HepG2 (cell line): Measurements from ENCODE around the gene CYSLTR2. TPM values are rescaled to one million over a fixed set of nuclear protein-coding genes. Genes with fewer than 3 reads are reported as not detected.

Source experiments
- ATAC-seq: fragments of 200-7000 bp; cut with Tn5 transposase; 3 replicates; pipeline ENCODE4 v1.9.1; 2020; ENCODE audit warnings: mild to moderate bottlenecking, moderate library complexity
- BruUV-seq: library from RNA; stranded (reverse); fragments of 400-500 nt; replicated peaks from 2 replicates; lab custom pipeline; 2021; lab: Mats Ljungman, UMichigan
- CTCF ChIA-PET: fragments of 300-600 bp; formaldehyde crosslinking; extraction: SDS; loops from one replicate; lab custom pipeline; 2021; ENCODE audit warnings: low total read pairs, inconsistent platforms, low intra/inter-chr PET ratio; lab: Yijun Ruan, JAX
- POLR2A ChIA-PET: fragments of 350-600 bp; sonication (Branson Sonifier 250); formaldehyde crosslinking; loops from one replicate; lab custom pipeline; 2020; ENCODE audit warnings: antibody characterized with exemption, inconsistent platforms; lab: Yijun Ruan, JAX
- DNase-seq: peaks from one replicate; pipeline ENCODE4 v3.0.0-alpha.2; 2015; ENCODE audit warnings: low spot score
- FAIRE-seq: peaks from 3 replicates; lab custom pipeline; 2011; peaks lifted over from hg19 to GRCh38; lab: Jason Lieb, UNC
- H2AFZ ChIP-seq: one replicate; pipeline ENCODE4 v1.6.1; 2011; ENCODE audit warnings: low read length, inconsistent platforms
- H3K27ac ChIP-seq: fragments of 300-600 bp; 3 replicates; pipeline ENCODE4 v1.8.0; 2011; ENCODE audit warnings: mixed run types, mild to moderate bottlenecking, mixed read lengths, low read length, inconsistent platforms; ENCODE audit not compliant: insufficient read depth; ENCODE audit errors: extremely low read length
- H3K27me3 ChIP-seq, 2 experiments: fragments of 200-600 bp in 1 of 2; 2 replicates in 1 of 2; 3 replicates in 1 of 2; pipeline versions ENCODE4 v1.6.0 to v1.8.0; 2011; ENCODE audit warnings: low read length in 2 of 2, mild to moderate bottlenecking in 2 of 2, moderate library complexity in 2 of 2, inconsistent platforms in 1 of 2; ENCODE audit not compliant: insufficient read depth in 2 of 2, control insufficient read depth in 1 of 2
- H3K36me3 ChIP-seq, 2 experiments: fragments of 200-600 bp in 1 of 2; replicated peaks in 1 of 2; 2 replicates in 1 of 2; 3 replicates in 1 of 2; pipeline versions ENCODE4 v1.5.1 to v1.8.0; 2011; ENCODE audit warnings: low read length in 2 of 2, inconsistent platforms in 1 of 2; ENCODE audit not compliant: insufficient read depth in 2 of 2, control insufficient read depth in 1 of 2
- H3K4me1 ChIP-seq: 2 replicates; pipeline ENCODE4 v1.5.1; 2012; ENCODE audit warnings: low read length, inconsistent platforms; ENCODE audit not compliant: insufficient read depth
- H3K4me2 ChIP-seq: 2 replicates; pipeline ENCODE4 v1.6.0; 2011; ENCODE audit warnings: low read depth, low read length, inconsistent platforms
- H3K4me3 ChIP-seq, 3 experiments: fragments of 200-600 bp in 1 of 3; sonication (generic), shearing (Covaris generic) in 1 of 3; replicated peaks in 1 of 3; 2 replicates each; pipeline ENCODE4 v1.5.1; 2011 to 2016; ENCODE audit warnings: low read length in 3 of 3, inconsistent platforms in 2 of 3, low read depth in 2 of 3, mild to moderate bottlenecking in 2 of 3, control low read depth in 1 of 3, mixed read lengths in 1 of 3; ENCODE audit not compliant: insufficient read depth in 1 of 3
- H3K79me2 ChIP-seq: one replicate; pipeline ENCODE4 v1.6.1; 2011; ENCODE audit warnings: low read length, inconsistent platforms; ENCODE audit not compliant: insufficient read depth
- H3K9ac ChIP-seq: 2 replicates; pipeline ENCODE4 v1.6.0; 2011; ENCODE audit warnings: mild to moderate bottlenecking, low read depth, low read length, inconsistent platforms; ENCODE audit not compliant: insufficient read depth
- H3K9me3 ChIP-seq: 2 replicates; pipeline ENCODE4 v1.5.1; 2012; ENCODE audit warnings: mild to moderate bottlenecking, low read length
- H4K20me1 ChIP-seq: 2 replicates; pipeline ENCODE4 v1.6.0; 2011; ENCODE audit warnings: inconsistent platforms, mild to moderate bottlenecking, low read length, moderate library complexity; ENCODE audit not compliant: insufficient read depth
- HNF4A ChIP-seq: sonication (generic); formaldehyde crosslinking; IDR thresholded peaks from 2 replicates; pipeline ENCODE4 v1.4.0; 2020; ENCODE audit warnings: missing genetic modification reagents
- MIXL1 ChIP-seq: IDR thresholded peaks from 2 replicates; pipeline ENCODE4 v1.6.1; 2016
- NFATC3 ChIP-seq: sonication (generic); formaldehyde crosslinking; IDR thresholded peaks from 2 replicates; pipeline ENCODE4 v1.5.1; 2020; ENCODE audit warnings: mild to moderate bottlenecking, missing genetic modification reagents
- PRMT3 ChIP-seq: sonication (generic); formaldehyde crosslinking; IDR thresholded peaks from 2 replicates; pipeline ENCODE4 v1.8.1; 2022; ENCODE audit warnings: low read depth, mild to moderate bottlenecking, moderate library complexity, missing genetic modification reagents, borderline replicate concordance
- PTBP1 ChIP-seq: fragments of 200-400 bp; formaldehyde crosslinking; IDR thresholded peaks from 2 replicates; pipeline ENCODE4 v1.6.1; 2018; ENCODE audit warnings: low read length, low read depth; ENCODE audit not compliant: poor library complexity, severe bottlenecking
- ZBTB8A ChIP-seq: sonication (generic); formaldehyde crosslinking; IDR thresholded peaks from 2 replicates; pipeline ENCODE4 v1.4.0; 2020; ENCODE audit warnings: mild to moderate bottlenecking, low read depth, missing genetic modification reagents, borderline replicate concordance
- WGBS: methylation state at CpG from one replicate; pipeline ENCODE4 v1.1.6; 2017; ENCODE audit warnings: low lambda C conversion rate; 5-methylcytosine and 5-hydroxymethylcytosine counted together
- in situ Hi-C: cut with HindIII; loops from 2 replicates; pipeline ENCODE4 v1.10.0; 2017; ENCODE audit warnings: low pct_unique_long_range_greater_than_20kb; ENCODE audit not compliant: extremely low pct_ligation_motif_present
- intact Hi-C: fragments of 100-400 bp; cut with micrococcal nuclease; formaldehyde crosslinking; loops from one replicate; pipeline ENCODE4 v1.10.0; 2022; ENCODE audit not compliant: unreplicated experiment
- polyA plus RNA-seq, 8 experiments: library from polyadenylated mRNA; depleted of rRNA in 3 of 8; stranded (reverse) in 7 of 8; unstranded in 1 of 8; fragments of >200 nt; fragmentation: Illumina TruSeq in 4 of 8; extraction: Trizol in 4 of 8; gene quantifications; 2 replicates each; pipeline versions ENCODE4 v1.2.1 to v1.2.3, GENCODE V29; 2011 to 2016; ENCODE audit warnings: low read depth in 4 of 8, missing spikeins in 1 of 8, mixed read lengths in 1 of 8; ENCODE audit not compliant: insufficient read depth in 1 of 8
- total RNA-seq, 5 experiments: library from RNA; depleted of rRNA; stranded (reverse); fragments of >200 nt; fragmentation: Illumina TruSeq; extraction: Trizol; gene quantifications; 2 replicates each; pipeline ENCODE4 v1.2.3, GENCODE V29; 2016; ENCODE audit warnings: low read depth in 1 of 5
- TF ChIP-seq, protein P1 (sequence below): sonication (generic); formaldehyde crosslinking; IDR thresholded peaks from 2 replicates; pipeline ENCODE4 v1.9.0; 2022; ENCODE audit warnings: low read depth, missing genetic modification reagents
- TF ChIP-seq, protein P2 (sequence below): sonication (generic); formaldehyde crosslinking; IDR thresholded peaks from 2 replicates; pipeline ENCODE4 v1.5.0; 2020; ENCODE audit warnings: mild to moderate bottlenecking, missing genetic modification reagents, borderline replicate concordance
- TF ChIP-seq, protein P3 (sequence below): sonication (generic); formaldehyde crosslinking; IDR thresholded peaks from 2 replicates; pipeline ENCODE4 v1.4.0; 2020; ENCODE audit warnings: missing genetic modification reagents
- TF ChIP-seq, protein P4 (sequence below): sonication (generic); formaldehyde crosslinking; IDR thresholded peaks from 2 replicates; pipeline ENCODE4 v1.4.0; 2020; ENCODE audit warnings: mild to moderate bottlenecking, missing genetic modification reagents, borderline replicate concordance
- TF ChIP-seq, protein P5 (sequence below): sonication (generic); formaldehyde crosslinking; conservative IDR thresholded peaks from 2 replicates; pipeline ENCODE4 v1.4.0; 2020; ENCODE audit warnings: missing genetic modification reagents

CYSLTR2 gene
- total and polyA plus RNA-seq, 2 of the 13 experiments (the other 11 are each of a cell fraction or from before 2014, with no cell fraction given) = not detected

DNA sequence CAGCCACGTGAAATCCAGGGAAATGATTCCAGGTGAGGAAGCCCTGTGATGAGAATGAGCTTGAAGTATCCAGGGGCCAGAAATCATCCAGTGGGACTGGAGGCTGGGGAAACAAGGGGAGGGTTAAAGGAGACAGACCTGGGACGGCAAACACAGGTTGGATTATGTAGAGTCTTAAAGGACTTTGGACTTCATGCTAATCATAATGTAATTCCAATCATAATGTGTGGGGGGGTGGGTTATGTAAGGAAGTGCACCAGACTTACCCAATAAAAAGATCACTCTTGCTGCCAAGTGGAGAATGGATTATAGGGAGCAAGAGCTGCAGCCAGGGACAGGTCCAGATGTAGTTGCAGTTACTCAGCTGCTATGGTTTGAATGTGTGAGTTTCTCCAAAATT, 16.1 kb upstream of the CYSLTR2 start:
- no TSS peak for BruUV-seq
- no peaks in the 10 kb centered on the region for H4K20me1 ChIP-seq
- peaks cover 16% of the 10 kb centered on the region for H3K9me3 ChIP-seq
- H3K79me2 ChIP-seq = no peaks in the 10 kb centered on the region
- POLR2A ChIA-PET = no interaction called here
- FAIRE-seq (no peak), ATAC-seq (no peak), DNase-seq (no peak)
- no peak overlapping the region for H3K9ac ChIP-seq
- no peak overlapping the region for H2AFZ ChIP-seq
- TF ChIP-seq PTBP1 (no peak), ZBTB8A (no peak), HNF4A (CRISPR knock-in tag) (no peak), PRMT3 (no peak), MIXL1 (CRISPR knock-in tag) (no peak), NFATC3 (no peak)
- TF ChIP-seq, protein P1, sequence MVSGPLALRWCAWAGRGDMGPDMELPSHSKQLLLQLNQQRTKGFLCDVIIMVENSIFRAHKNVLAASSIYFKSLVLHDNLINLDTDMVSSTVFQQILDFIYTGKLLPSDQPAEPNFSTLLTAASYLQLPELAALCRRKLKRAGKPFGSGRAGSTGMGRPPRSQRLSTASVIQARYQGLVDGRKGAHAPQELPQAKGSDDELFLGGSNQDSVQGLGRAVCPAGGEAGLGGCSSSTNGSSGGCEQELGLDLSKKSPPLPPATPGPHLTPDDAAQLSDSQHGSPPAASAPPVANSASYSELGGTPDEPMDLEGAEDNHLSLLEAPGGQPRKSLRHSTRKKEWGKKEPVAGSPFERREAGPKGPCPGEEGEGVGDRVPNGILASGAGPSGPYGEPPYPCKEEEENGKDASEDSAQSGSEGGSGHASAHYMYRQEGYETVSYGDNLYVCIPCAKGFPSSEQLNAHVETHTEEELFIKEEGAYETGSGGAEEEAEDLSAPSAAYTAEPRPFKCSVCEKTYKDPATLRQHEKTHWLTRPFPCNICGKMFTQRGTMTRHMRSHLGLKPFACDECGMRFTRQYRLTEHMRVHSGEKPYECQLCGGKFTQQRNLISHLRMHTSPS = no peak
- TF ChIP-seq, protein P2, sequence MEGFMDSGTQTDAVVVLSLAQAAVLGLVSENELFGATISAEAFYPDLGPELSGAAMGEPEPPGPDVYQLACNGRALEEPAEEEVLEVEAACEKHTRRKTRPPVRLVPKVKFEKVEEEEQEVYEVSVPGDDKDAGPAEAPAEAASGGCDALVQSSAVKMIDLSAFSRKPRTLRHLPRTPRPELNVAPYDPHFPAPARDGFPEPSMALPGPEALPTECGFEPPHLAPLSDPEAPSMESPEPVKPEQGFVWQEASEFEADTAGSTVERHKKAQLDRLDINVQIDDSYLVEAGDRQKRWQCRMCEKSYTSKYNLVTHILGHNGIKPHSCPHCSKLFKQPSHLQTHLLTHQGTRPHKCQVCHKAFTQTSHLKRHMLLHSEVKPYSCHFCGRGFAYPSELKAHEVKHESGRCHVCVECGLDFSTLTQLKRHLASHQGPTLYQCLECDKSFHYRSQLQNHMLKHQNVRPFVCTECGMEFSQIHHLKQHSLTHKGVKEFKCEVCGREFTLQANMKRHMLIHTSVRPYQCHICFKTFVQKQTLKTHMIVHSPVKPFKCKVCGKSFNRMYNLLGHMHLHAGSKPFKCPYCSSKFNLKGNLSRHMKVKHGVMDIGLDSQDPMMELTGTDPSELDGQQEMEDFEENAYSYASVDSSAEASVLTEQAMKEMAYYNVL = no peak
- TF ChIP-seq, protein P3, sequence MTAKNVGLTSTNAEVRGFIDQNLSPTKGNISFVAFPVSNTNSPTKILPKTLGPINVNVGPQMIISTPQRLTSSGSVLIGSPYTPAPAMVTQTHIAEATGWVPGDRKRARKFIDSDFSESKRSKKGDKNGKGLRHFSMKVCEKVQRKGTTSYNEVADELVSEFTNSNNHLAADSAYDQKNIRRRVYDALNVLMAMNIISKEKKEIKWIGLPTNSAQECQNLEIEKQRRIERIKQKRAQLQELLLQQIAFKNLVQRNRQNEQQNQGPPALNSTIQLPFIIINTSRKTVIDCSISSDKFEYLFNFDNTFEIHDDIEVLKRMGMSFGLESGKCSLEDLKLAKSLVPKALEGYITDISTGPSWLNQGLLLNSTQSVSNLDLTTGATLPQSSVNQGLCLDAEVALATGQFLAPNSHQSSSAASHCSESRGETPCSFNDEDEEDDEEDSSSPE (CRISPR knock-in tag) = no peak
- TF ChIP-seq, protein P4, sequence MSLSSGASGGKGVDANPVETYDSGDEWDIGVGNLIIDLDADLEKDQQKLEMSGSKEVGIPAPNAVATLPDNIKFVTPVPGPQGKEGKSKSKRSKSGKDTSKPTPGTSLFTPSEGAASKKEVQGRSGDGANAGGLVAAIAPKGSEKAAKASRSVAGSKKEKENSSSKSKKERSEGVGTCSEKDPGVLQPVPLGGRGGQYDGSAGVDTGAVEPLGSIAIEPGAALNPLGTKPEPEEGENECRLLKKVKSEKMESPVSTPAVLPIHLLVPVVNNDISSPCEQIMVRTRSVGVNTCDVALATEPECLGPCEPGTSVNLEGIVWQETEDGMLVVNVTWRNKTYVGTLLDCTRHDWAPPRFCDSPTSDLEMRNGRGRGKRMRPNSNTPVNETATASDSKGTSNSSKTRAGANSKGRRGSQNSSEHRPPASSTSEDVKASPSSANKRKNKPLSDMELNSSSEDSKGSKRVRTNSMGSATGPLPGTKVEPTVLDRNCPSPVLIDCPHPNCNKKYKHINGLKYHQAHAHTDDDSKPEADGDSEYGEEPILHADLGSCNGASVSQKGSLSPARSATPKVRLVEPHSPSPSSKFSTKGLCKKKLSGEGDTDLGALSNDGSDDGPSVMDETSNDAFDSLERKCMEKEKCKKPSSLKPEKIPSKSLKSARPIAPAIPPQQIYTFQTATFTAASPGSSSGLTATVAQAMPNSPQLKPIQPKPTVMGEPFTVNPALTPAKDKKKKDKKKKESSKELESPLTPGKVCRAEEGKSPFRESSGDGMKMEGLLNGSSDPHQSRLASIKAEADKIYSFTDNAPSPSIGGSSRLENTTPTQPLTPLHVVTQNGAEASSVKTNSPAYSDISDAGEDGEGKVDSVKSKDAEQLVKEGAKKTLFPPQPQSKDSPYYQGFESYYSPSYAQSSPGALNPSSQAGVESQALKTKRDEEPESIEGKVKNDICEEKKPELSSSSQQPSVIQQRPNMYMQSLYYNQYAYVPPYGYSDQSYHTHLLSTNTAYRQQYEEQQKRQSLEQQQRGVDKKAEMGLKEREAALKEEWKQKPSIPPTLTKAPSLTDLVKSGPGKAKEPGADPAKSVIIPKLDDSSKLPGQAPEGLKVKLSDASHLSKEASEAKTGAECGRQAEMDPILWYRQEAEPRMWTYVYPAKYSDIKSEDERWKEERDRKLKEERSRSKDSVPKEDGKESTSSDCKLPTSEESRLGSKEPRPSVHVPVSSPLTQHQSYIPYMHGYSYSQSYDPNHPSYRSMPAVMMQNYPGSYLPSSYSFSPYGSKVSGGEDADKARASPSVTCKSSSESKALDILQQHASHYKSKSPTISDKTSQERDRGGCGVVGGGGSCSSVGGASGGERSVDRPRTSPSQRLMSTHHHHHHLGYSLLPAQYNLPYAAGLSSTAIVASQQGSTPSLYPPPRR (CRISPR knock-in tag) = no peak
- TF ChIP-seq, protein P5, sequence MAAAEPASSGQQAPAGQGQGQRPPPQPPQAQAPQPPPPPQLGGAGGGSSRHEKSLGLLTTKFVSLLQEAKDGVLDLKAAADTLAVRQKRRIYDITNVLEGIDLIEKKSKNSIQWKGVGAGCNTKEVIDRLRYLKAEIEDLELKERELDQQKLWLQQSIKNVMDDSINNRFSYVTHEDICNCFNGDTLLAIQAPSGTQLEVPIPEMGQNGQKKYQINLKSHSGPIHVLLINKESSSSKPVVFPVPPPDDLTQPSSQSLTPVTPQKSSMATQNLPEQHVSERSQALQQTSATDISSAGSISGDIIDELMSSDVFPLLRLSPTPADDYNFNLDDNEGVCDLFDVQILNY (CRISPR knock-in tag) = no peak
- CTCF ChIA-PET = no interaction called here
- peaks cover 6% of the 10 kb centered on the region; the same call in 1 of the 2 replicates for H3K4me1 ChIP-seq
- H3K27me3 ChIP-seq = peaks cover 0 to 4% of the 10 kb centered on the region in 2 experiments; a peak in 1 of 5 replicates
- no peak overlapping the region for H3K27ac ChIP-seq
- no peaks in the 10 kb centered on the region for H3K36me3 ChIP-seq
- WGBS = 3% methylated on average over 2 of the region's 2 CpGs
- intact Hi-C loops (no loop called here), in situ Hi-C loops (no loop called here)
- H3K4me3 ChIP-seq = no peak overlapping the region
- no peak overlapping the region for H3K4me2 ChIP-seq
